SK-N-SH treated with all-trans-retinoic acid at 6 μM for 48 hours (cell line): ENCODE results near the gene SFXN5.

ENCODE experiments used
- CSRNP3 ChIP-seq: fragments of 250-450 bp; sonication (Bioruptor Pico); IDR thresholded peaks from 2 replicates; pipeline ENCODE4 v1.5.1; 2021; ENCODE audit warnings: mild to moderate bottlenecking, moderate library complexity
- PATZ1 ChIP-seq: fragments of 250-450 bp; sonication (Bioruptor Pico); IDR thresholded peaks from 2 replicates; pipeline ENCODE4 v1.8.0; 2020; ENCODE audit warnings: mild to moderate bottlenecking, moderate library complexity, borderline replicate concordance

GRCh38 chr2:72994991-72995380 is 76.5 kb downstream of the SFXN5 start:
- no peak for TF ChIP-seq PATZ1 (CRISPR knock-in tag)
- TF ChIP-seq CSRNP3 (CRISPR knock-in tag), result no peak
